Astrocyte (in vitro differentiated cells and primary cell): ENCODE measurements around the gene IDH3A.

Experiments
- EZH2 ChIP-seq: IDR thresholded peaks from 2 replicates; pipeline ENCODE4 v1.6.1; 2012; ENCODE audit warnings: mild to moderate bottlenecking, low read length, inconsistent platforms; ENCODE audit not compliant: insufficient read depth
- TF ChIP-seq, protein P1 (sequence below): IDR thresholded peaks from 2 replicates; pipeline ENCODE4 v1.5.1; 2011; ENCODE audit warnings: low read depth, mild to moderate bottlenecking, inconsistent platforms, low read length, moderate library complexity; ENCODE audit not compliant: insufficient read depth

DNA sequence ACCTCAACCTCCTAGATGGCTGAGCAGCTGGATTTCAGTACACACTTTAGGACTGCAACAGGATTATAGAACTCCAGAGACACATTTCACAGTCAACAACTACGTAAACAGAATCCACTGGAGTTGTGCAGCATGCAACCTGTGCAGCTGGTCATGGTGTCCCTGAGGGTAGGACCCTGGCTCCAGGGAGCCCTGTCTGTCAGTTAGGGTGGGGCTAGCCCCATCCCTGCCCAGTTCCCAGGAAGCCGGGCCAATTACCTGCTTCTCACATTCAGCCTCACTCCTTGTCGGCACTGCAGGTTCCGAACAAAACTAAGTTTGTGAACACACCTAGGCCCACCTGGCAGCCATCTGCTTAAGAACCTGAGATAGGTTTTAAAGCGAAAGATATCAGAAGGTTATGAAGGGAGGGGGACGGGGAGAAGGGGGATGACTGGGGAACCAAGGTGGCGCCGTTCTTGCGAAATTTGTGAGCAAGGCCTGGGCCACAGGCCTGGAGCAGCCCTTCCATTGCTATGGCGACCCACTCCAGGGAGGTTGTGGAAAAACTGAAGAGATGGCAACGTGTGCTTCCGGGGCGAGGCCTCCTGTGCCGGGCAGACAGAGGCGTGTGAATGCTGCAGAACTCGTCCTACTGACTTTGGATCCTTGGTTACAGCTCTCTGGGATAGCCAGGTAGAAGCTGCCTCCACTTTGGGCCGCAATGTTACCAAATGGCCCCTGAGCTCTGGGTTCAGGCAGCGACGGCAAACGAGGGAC lies 59.9 kb downstream of the IDH3A start:
- TF ChIP-seq, protein P1, sequence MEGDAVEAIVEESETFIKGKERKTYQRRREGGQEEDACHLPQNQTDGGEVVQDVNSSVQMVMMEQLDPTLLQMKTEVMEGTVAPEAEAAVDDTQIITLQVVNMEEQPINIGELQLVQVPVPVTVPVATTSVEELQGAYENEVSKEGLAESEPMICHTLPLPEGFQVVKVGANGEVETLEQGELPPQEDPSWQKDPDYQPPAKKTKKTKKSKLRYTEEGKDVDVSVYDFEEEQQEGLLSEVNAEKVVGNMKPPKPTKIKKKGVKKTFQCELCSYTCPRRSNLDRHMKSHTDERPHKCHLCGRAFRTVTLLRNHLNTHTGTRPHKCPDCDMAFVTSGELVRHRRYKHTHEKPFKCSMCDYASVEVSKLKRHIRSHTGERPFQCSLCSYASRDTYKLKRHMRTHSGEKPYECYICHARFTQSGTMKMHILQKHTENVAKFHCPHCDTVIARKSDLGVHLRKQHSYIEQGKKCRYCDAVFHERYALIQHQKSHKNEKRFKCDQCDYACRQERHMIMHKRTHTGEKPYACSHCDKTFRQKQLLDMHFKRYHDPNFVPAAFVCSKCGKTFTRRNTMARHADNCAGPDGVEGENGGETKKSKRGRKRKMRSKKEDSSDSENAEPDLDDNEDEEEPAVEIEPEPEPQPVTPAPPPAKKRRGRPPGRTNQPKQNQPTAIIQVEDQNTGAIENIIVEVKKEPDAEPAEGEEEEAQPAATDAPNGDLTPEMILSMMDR = no peak
- TF ChIP-seq EZH2 = no peak
